GM19455 (cell line): Measurements from ENCODE around the gene MBTD1.
"Not testable (repeated sequence)": the region's sequence is repeated elsewhere in the genome, so short reads cannot be mapped to it uniquely, and the experiment has no call there.

Source experiments
- ATAC-seq: cut with Tn5 transposase; IDR thresholded peaks from one replicate; pipeline ENCODE4 v1.9.1; 2021; ENCODE audit not compliant: unreplicated experiment

Gene MBTD1

GRCh38 chr17:51259564-51260236, at the start of gene MBTD1:
MBTD1 (minus strand) TSS chr17:51260049; CDS start chr17:51225161, 34,888 bp downstream.
- peak; percentile 79 for ATAC-seq

GRCh38 chr17:51305182-51305581, 45.3 kb upstream of the MBTD1 start:
- no peak for ATAC-seq

- no peak for ATAC-seq
These were observed 40.0 kb upstream of the MBTD1 start for GRCh38 chr17:51299859-51300258.

DNA sequence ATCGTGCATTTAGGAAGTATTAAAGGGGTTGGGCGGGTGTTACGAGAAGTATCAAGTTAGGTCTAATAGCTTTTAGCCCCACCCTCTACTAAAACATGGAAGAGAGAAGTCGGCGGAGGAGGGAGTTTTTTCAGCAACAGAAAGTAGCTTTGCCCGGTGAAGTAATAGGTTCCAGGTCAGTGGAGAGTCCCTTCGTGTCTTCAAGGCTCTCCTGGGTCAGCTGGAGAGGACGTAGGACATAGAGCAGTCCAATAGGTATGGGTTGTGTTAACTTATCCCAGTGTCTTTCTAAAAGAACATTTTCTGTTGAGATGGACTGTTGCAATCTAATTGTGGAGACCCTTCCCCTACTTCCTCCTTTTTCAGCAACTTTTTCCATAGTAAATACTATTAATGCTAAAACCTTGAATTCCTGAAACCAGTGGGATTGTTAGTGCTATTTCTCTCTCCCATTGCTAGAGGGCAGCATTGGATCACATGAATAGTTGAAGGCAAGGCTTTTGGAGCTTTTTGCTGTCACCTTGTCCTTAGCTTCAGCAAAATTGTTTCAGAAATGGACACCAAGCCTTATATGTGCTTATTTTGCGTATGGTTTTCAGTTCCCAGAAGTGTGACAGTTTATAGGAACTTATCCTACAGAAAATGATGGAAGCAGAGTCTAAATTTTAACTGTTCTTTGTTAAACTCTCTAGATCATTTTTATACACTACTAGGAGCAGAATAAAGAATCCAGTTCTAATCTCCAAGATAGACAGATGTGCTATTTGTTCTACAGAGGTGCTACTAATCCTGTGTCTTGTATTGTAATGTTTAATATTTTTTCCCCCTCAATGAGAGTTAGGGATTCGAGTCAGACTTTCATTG, 38.9 kb upstream of the MBTD1 start:
- ATAC-seq, result no peak

- ATAC-seq, result not testable (repeated sequence)
These were observed 34.5 kb upstream of the MBTD1 start for GRCh38 chr17:51294338-51294737.

GRCh38 chr17:51289696-51290111, 29.9 kb upstream of the MBTD1 start:
- ATAC-seq, result no peak

GRCh38 chr17:51287412-51287811, 27.6 kb upstream of the MBTD1 start:
- ATAC-seq, result no peak

- ATAC-seq, result no peak
These were observed 19.3 kb upstream of the MBTD1 start for GRCh38 chr17:51279183-51279582.

- ATAC-seq, result no peak
These were observed 15.5 kb upstream of the MBTD1 start for GRCh38 chr17:51275381-51275780.

DNA sequence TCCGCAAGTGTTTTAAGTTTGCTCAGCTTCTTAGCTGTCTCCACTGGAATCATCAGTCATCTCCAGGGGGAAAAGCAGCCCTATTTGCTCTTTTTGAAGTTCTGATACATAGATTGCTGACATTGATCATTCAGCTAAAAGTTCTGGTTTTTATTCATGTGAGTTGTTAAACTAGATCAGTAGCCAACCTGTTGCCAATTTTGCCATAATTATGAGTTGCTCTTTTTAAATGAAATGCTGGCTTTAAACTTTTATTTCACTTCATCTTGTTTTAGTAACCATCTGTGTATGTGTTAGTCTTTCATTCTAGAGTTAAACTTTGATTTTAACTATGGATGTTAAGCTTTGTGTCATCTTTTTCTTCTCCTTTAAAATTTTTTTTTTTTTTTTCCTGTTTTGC, 13.0 kb upstream of the MBTD1 start:
- ATAC-seq, result no peak

DNA sequence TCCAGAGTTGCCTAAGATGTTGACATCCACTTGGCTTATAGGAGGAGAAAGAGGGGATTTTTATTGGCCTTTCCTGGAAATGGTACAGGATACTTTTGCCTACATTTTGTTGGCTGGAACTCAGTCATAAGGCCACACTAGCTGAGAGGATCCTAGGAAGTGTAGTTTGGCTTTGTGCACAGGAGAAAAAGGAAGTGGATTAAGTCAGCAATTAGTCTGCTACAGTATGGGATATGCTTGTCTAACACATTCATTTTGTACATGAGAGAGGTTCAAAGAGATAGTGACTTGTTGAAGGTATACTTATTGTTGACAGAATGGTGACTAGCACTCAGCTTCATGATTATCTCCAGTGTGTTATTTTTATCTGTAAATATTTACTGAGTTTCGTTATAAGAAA, 10.8 kb upstream of the MBTD1 start:
- no peak for ATAC-seq

- no peak for ATAC-seq
These were observed 10.1 kb upstream of the MBTD1 start for GRCh38 chr17:51269991-51270390.

DNA sequence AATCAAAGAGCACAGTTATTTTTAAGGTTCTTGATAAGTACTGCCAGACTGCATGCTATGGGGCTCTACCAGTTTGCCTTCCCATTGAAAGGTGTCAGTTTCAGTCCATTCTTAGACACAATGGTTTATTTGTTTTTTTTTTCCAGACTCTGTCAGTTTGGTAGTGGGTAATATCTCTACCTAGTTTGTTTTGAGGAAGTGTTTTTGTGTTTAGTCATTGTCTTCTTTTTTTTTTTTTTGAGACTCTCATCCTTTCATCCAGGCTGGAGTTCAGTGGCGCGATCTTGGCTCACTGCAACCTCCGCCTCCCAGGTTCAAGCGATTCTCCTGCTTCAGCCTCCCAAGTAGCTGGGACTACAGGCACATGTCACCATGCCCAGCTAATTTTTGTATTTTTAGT, 4.6 kb upstream of the MBTD1 start:
- ATAC-seq, result not testable (repeated sequence)

DNA sequence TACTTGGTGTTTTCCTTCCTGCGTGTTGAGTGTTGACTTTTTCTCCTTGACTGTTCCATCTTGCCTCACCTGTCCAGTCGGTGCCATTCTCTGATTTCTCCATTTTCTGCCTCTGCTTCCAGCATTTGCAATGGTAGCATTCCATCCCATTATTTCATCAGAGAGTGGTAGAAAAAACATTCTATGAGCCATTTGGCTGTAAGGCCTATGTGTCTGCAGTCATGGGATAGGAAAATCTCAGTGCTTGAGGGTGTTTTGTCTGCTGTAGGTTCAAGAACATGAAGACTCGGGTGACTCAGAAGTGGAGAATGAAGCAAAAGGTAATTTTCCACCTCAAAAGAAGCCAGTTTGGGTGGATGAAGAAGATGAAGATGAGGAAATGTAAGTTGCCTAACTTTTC, 3.2 kb upstream of the MBTD1 start:
- ATAC-seq, result no peak

DNA sequence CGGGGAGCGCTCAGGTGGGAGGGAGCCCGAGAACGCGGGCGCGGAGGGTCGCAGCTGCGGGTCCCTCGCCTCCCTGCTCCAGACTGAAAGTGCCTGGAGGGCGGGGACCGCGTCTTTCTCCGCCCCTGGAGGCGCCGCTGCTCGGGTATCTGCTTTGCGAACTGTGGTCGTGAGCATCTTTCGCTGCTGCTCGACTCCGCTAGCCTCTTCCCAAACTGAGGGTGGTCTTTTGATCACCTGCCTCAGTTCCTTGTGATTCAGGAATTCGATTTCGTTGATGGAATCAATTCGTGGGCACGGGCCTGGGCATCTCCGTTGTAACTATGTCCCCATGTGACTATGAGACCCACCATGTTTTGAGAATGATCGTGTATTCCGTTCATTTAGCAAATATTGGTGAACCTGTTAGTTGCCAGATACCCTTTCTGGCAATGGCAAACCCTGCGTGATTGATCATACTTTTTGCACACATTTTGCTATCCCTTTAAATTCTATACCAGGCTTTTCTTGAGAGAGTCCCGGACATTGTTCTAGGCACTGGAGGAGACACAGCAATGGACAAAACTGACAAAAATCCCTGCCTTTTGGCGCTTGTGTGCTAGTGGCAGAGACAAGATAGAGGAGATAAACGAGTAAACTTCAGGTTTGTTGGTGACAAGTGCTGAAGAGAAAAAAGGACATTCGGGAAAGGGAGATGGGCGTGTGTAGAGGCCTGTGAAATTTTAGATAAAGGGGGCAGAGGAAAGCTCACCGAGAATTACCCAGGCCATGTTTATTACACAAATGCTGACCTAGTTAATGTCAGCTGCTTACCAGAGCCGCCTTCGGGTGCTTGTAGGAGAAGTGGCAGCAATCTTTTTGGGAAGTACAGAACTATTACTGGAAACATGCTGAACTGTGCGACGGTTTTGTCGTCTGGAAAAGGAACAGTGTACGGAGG, 1.4 kb upstream of the MBTD1 start:
- no peak for ATAC-seq

GRCh38 chr17:51260237-51261023, 581 bp upstream of the MBTD1 start, which contains the start of gene UTP18:
UTP18 (plus strand) TSS chr17:51260546; CDS start chr17:51260585, 39 bp downstream.
- peak; percentile 74 for ATAC-seq

- no peak for ATAC-seq
These were observed 889 bp downstream of the MBTD1 start for GRCh38 chr17:51258756-51259563.

DNA sequence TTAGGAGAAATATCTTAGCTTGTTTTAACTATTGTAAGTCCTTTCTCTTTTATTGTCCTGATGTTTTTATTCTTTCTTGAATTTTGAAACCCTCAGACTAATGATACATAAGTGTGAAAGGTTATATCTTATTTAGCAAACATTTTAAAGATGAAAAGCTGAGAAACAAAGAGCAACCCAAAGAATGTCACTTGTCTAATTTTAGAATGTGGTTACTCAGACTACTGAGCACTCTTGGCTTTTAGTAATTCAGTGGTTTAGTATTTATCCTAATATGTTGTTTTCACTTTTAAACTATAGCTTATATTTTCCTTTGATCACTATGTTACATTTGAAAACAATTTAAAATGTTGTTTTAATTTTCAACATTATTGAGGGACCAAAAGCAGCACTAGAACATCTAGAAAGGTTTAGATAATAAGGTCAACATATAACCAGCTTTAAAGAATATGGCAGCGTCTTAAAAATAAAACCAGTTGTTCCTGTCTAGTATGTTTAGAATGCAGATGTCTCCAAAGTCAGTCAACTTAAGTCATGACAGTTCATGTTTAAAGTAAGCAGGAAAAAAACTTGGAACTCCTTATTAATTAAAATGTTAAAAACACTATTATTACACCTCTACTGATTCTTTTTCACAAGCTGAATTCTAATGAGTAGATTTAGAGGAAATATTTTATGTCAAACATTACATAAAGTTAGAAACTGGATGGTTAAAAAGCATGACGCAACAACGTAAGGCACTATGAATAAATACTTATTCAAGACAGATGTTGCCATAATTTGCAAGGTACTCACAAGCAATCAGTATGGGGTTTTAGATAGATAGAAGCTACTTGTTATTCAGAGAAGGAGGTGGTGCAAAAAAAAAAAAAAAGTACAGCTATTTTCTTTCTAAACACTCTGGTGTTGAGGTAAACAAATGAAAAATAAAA, 2.4 kb downstream of the MBTD1 start:
- no peak for ATAC-seq
